ENCODE measurements around the gene CXCR5.

DNA sequence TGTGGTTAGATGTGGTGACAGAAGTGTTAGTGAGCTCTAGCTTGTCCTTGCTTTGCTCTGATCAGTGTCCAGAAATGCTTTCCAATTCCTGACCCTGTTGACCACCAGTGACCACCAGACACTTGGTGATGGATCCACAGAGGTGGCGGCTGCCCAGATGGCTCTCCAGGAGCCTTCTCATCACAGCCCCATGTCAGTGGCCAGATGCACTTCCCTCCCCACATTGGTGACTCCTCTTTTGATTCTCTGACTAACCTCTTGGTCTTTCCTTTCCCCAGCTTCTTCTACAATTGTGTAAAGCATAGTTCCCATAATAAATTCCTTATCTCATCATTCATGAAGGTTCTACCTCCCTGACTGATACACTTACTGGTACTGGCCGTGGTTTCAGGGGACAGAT is 40.1 kb upstream of the CXCR5 start:
- no peak for TF ChIP-seq POLR2A (IDR thresholded peaks at IDR 0.05)
- TF ChIP-seq, protein P1, sequence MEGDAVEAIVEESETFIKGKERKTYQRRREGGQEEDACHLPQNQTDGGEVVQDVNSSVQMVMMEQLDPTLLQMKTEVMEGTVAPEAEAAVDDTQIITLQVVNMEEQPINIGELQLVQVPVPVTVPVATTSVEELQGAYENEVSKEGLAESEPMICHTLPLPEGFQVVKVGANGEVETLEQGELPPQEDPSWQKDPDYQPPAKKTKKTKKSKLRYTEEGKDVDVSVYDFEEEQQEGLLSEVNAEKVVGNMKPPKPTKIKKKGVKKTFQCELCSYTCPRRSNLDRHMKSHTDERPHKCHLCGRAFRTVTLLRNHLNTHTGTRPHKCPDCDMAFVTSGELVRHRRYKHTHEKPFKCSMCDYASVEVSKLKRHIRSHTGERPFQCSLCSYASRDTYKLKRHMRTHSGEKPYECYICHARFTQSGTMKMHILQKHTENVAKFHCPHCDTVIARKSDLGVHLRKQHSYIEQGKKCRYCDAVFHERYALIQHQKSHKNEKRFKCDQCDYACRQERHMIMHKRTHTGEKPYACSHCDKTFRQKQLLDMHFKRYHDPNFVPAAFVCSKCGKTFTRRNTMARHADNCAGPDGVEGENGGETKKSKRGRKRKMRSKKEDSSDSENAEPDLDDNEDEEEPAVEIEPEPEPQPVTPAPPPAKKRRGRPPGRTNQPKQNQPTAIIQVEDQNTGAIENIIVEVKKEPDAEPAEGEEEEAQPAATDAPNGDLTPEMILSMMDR (IDR thresholded peaks at IDR 0.05): no peak
